H9 (cell line): ENCODE data around the gene CLMN. TPM values are rescaled to one million over a fixed set of nuclear protein-coding genes. Genes with fewer than 3 reads are reported as not detected.

ENCODE experiments used
- DNase-seq: peaks from one replicate; pipeline ENCODE4 v3.0.0-alpha.2; 2017
- H2AFZ ChIP-seq: one replicate; pipeline ENCODE4 v1.6.1; 2013; ENCODE audit warnings: mild to moderate bottlenecking, low read length, control low read depth, moderate library complexity
- H2AK5ac ChIP-seq: 2 replicates; pipeline ENCODE4 v1.6.1; 2013; ENCODE audit warnings: low read length, control low read depth, mixed read lengths; ENCODE audit not compliant: insufficient read length
- H2BK120ac ChIP-seq: one replicate; pipeline ENCODE4 v1.6.1; 2013; ENCODE audit warnings: low read depth, mild to moderate bottlenecking, low read length, control low read depth, inconsistent platforms; ENCODE audit not compliant: poor library complexity, severe bottlenecking
- H2BK12ac ChIP-seq: 2 replicates; pipeline ENCODE4 v1.6.1; 2013; ENCODE audit warnings: low read length, control low read depth, mixed read lengths, low read depth; ENCODE audit not compliant: insufficient read length
- H2BK15ac ChIP-seq: 2 replicates; pipeline ENCODE4 v1.6.1; 2013; ENCODE audit warnings: low read depth, low read length, control low read depth
- H2BK20ac ChIP-seq: one replicate; pipeline ENCODE4 v1.6.1; 2013; ENCODE audit warnings: low read depth, mild to moderate bottlenecking, low read length, control low read depth, inconsistent platforms; ENCODE audit not compliant: poor library complexity, severe bottlenecking
- H2BK5ac ChIP-seq: 2 replicates; pipeline ENCODE4 v1.6.1; 2013; ENCODE audit warnings: low read length, control low read depth, mixed read lengths; ENCODE audit not compliant: insufficient read length
- H3K14ac ChIP-seq: 2 replicates; pipeline ENCODE4 v1.6.1; 2013; ENCODE audit warnings: low read length, control low read depth; ENCODE audit not compliant: insufficient read depth
- H3K18ac ChIP-seq: 2 replicates; pipeline ENCODE4 v1.6.1; 2013; ENCODE audit warnings: low read depth, mild to moderate bottlenecking, mixed read lengths, low read length, control low read depth; ENCODE audit not compliant: insufficient read length
- H3K23ac ChIP-seq: 2 replicates; pipeline ENCODE4 v1.6.1; 2013; ENCODE audit warnings: low read length, control low read depth, mixed read lengths, low read depth; ENCODE audit not compliant: insufficient read length
- H3K23me2 ChIP-seq: 2 replicates; pipeline ENCODE4 v1.6.1; 2013; ENCODE audit warnings: low read depth, mild to moderate bottlenecking, mixed read lengths, low read length, control low read depth; ENCODE audit not compliant: insufficient read length, poor library complexity, severe bottlenecking
- H3K27ac ChIP-seq: 2 replicates; pipeline ENCODE4 v1.5.1; 2013; ENCODE audit warnings: low read length, control low read depth, mixed read lengths, low read depth; ENCODE audit not compliant: insufficient read length
- H3K27me3 ChIP-seq: 2 replicates; pipeline ENCODE4 v1.6.1; 2013; ENCODE audit warnings: low read length, control low read depth, inconsistent platforms; ENCODE audit not compliant: insufficient read depth
- H3K4ac ChIP-seq: 2 replicates; pipeline ENCODE4 v1.6.1; 2013; ENCODE audit warnings: low read depth, mild to moderate bottlenecking, control low read depth, inconsistent platforms, low read length, moderate library complexity
- H3K4me1 ChIP-seq: 2 replicates; pipeline ENCODE4 v1.6.1; 2013; ENCODE audit warnings: low read length, control low read depth, inconsistent platforms; ENCODE audit not compliant: insufficient read depth
- H3K4me2 ChIP-seq: 2 replicates; pipeline ENCODE4 v1.6.1; 2013; ENCODE audit warnings: low read length, control low read depth, mixed read lengths; ENCODE audit not compliant: insufficient read length, insufficient read depth
- H3K56ac ChIP-seq: 2 replicates; pipeline ENCODE4 v1.6.1; 2013; ENCODE audit warnings: low read depth, mild to moderate bottlenecking, mixed read lengths, low read length, control low read depth; ENCODE audit not compliant: insufficient read length
- H3K79me1 ChIP-seq: 2 replicates; pipeline ENCODE4 v1.6.1; 2013; ENCODE audit warnings: low read depth, mild to moderate bottlenecking, moderate library complexity, low read length, control low read depth, inconsistent platforms; ENCODE audit not compliant: insufficient read depth, poor library complexity, severe bottlenecking
- H3K79me2 ChIP-seq: 2 replicates; pipeline ENCODE4 v1.6.1; 2013; ENCODE audit warnings: low read length, control low read depth, inconsistent platforms; ENCODE audit not compliant: insufficient read depth
- H3K9ac ChIP-seq: 2 replicates; pipeline ENCODE4 v1.6.1; 2013; ENCODE audit warnings: low read length, control low read depth, mixed read lengths; ENCODE audit not compliant: insufficient read length; ENCODE audit errors: extremely low read depth
- H3K9me3 ChIP-seq: one replicate; pipeline ENCODE4 v1.6.1; 2013; ENCODE audit warnings: low read depth, low read length, inconsistent platforms; ENCODE audit not compliant: control insufficient read depth
- H3T11ph ChIP-seq: one replicate; pipeline ENCODE4 v1.6.1; 2013; ENCODE audit warnings: mild to moderate bottlenecking, low read length, control low read depth, inconsistent platforms
- H4K20me1 ChIP-seq: one replicate; pipeline ENCODE4 v1.6.1; 2013; ENCODE audit not compliant: control insufficient read depth, insufficient read length, insufficient read depth
- H4K5ac ChIP-seq: 2 replicates; pipeline ENCODE4 v1.6.1; 2013; ENCODE audit warnings: low read depth, mild to moderate bottlenecking, mixed read lengths, low read length, control low read depth; ENCODE audit not compliant: insufficient read length
- H4K8ac ChIP-seq: replicated peaks from 2 replicates; pipeline ENCODE4 v1.6.1; 2013; ENCODE audit warnings: low read length, control low read depth, mixed read lengths, low read depth; ENCODE audit not compliant: insufficient read length
- H4K91ac ChIP-seq: 2 replicates; pipeline ENCODE4 v1.6.1; 2013; ENCODE audit warnings: low read depth, mild to moderate bottlenecking, moderate library complexity, mixed read lengths, low read length, control low read depth; ENCODE audit not compliant: insufficient read length
- H3K27ac Mint-ChIP-seq, 3 experiments: 2 replicates in 2 of 3; 3 replicates in 1 of 3; pipeline ENCODE4 v1.8.0; 2020 to 2021; ENCODE audit warnings: mixed read lengths in 3 of 3, mild to moderate bottlenecking in 1 of 3, moderate library complexity in 1 of 3
- H3K27me3 Mint-ChIP-seq: 2 replicates; pipeline ENCODE4 v1.8.0; 2021; ENCODE audit warnings: low read depth, mild to moderate bottlenecking, moderate library complexity, mixed read lengths
- H3K36me3 Mint-ChIP-seq, 3 experiments: 2 replicates in 2 of 3; 3 replicates in 1 of 3; pipeline ENCODE4 v1.8.0; 2020 to 2021; ENCODE audit warnings: low read depth in 3 of 3, mixed read lengths in 3 of 3; ENCODE audit not compliant: insufficient read depth in 1 of 3
- H3K4me1 Mint-ChIP-seq, 2 experiments: 2 replicates each; pipeline ENCODE4 v1.8.0; 2020; ENCODE audit warnings: mixed read lengths in 2 of 2
- H3K4me3 Mint-ChIP-seq, 2 experiments: 2 replicates in 1 of 2; 3 replicates in 1 of 2; pipeline ENCODE4 v1.8.0; 2020 to 2021; ENCODE audit warnings: mild to moderate bottlenecking in 2 of 2, mixed read lengths in 2 of 2, moderate library complexity in 1 of 2
- H3K9me3 Mint-ChIP-seq, 2 experiments: 2 replicates in 1 of 2; 3 replicates in 1 of 2; pipeline ENCODE4 v1.8.0; 2020; ENCODE audit warnings: mild to moderate bottlenecking in 2 of 2, mixed read lengths in 2 of 2, moderate library complexity in 1 of 2
- WGBS: extraction: QIAGEN DNeasy Blood & Tissue Kit; methylation state at CpG from one replicate; pipeline ENCODE4 v1.1.7; 2013; ENCODE audit warnings: missing lambda C conversion rate, low lambda C conversion rate, mixed read lengths; ENCODE audit not compliant: insufficient read length; ENCODE audit errors: extremely low coverage; 5-methylcytosine and 5-hydroxymethylcytosine counted together
- total RNA-seq: library from RNA; stranded (reverse); gene quantifications from 2 replicates; pipeline ENCODE4 v1.2.1, GENCODE V29; 2021
- TF ChIP-seq, protein P1 (sequence below): fragments of 200-600 bp; sonication (generic); conservative IDR thresholded peaks from 3 replicates; pipeline ENCODE4 v1.8.0; 2021; ENCODE audit warnings: antibody characterized with exemption, mild to moderate bottlenecking

CLMN gene
- total RNA-seq, 1 experiment from 2014 or later, result 7.6 TPM

- Histone ChIP-seq H3K56ac (no peak overlapping the region), H3K27ac (no peak overlapping the region)
- no peak for DNase-seq
These were observed 186.4 kb downstream of the CLMN start for GRCh38 chr14:95133282-95133681.

More at GRCh38 chr14:95133282-95133681, 186.4 kb downstream of the CLMN start:
- no peak overlapping the region for H3K4me3 Mint-ChIP-seq
- no peaks in the 10 kb centered on the region for H3K27me3 ChIP-seq
- no peak overlapping the region for H2BK15ac ChIP-seq
- H4K5ac ChIP-seq, result no peak overlapping the region
- H3K4ac ChIP-seq, result no peak overlapping the region
- H3K23ac ChIP-seq, result no peak overlapping the region
- no peaks in the 10 kb centered on the region for H3K27me3 Mint-ChIP-seq
- no peak overlapping the region for H2BK12ac ChIP-seq
- H3K36me3 Mint-ChIP-seq, result peaks cover 1 to 31% (median 13%) of the 10 kb centered on the region in 3 experiments; a peak in 5 of 7 replicates
- H2AK5ac ChIP-seq, result no peak overlapping the region
- TF ChIP-seq, protein P1, sequence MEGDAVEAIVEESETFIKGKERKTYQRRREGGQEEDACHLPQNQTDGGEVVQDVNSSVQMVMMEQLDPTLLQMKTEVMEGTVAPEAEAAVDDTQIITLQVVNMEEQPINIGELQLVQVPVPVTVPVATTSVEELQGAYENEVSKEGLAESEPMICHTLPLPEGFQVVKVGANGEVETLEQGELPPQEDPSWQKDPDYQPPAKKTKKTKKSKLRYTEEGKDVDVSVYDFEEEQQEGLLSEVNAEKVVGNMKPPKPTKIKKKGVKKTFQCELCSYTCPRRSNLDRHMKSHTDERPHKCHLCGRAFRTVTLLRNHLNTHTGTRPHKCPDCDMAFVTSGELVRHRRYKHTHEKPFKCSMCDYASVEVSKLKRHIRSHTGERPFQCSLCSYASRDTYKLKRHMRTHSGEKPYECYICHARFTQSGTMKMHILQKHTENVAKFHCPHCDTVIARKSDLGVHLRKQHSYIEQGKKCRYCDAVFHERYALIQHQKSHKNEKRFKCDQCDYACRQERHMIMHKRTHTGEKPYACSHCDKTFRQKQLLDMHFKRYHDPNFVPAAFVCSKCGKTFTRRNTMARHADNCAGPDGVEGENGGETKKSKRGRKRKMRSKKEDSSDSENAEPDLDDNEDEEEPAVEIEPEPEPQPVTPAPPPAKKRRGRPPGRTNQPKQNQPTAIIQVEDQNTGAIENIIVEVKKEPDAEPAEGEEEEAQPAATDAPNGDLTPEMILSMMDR, result no peak
- peaks cover 22 to 35% of the 10 kb centered on the region in 2 experiments for H3K4me1 Mint-ChIP-seq
- H3K4me1 ChIP-seq, result peaks cover 2% of the 10 kb centered on the region; the same call in 1 of the 2 replicates
- no peaks in the 10 kb centered on the region for H3K9me3 Mint-ChIP-seq
- no CpG with 5 or more reads among the region's 2 CpGs for WGBS
- peaks cover 3% of the 10 kb centered on the region for H3K79me1 ChIP-seq
- H3K27ac Mint-ChIP-seq, result no peak overlapping the region
- H3K14ac ChIP-seq, result no peak overlapping the region
- H3K23me2 ChIP-seq, result no peaks in the 10 kb centered on the region
- no peaks in the 10 kb centered on the region for H4K20me1 ChIP-seq
- no peak overlapping the region for H2BK20ac ChIP-seq
- peaks cover 3% of the 10 kb centered on the region; the same call in 1 of the 2 replicates for H3K79me2 ChIP-seq
- no peak overlapping the region for H2BK120ac ChIP-seq
- no peak overlapping the region for H2AFZ ChIP-seq
- no peak overlapping the region for H3K18ac ChIP-seq
- H4K91ac ChIP-seq, result no peak overlapping the region
- H3K9me3 ChIP-seq, result no peaks in the 10 kb centered on the region
- no peak overlapping the region for H3K9ac ChIP-seq
- H2BK5ac ChIP-seq, result no peak overlapping the region
- H4K8ac ChIP-seq, result no peak overlapping the region
- H3K4me2 ChIP-seq, result no peak overlapping the region
- no peak overlapping the region for H3T11ph ChIP-seq
